Astrocyte (in vitro differentiated cells and primary cell): ENCODE measurements around the gene MYO1F. TPM values are rescaled to one million over a fixed set of nuclear protein-coding genes. Genes with fewer than 3 reads are reported as not detected.

Experiments
- DNase-seq: peaks from one replicate; pipeline ENCODE4 v3.0.0-alpha.2; 2010; ENCODE audit warnings: low read depth
- FAIRE-seq: peaks from 2 replicates; lab custom pipeline; 2011; peaks lifted over from hg19 to GRCh38; lab: Jason Lieb, UNC
- H2AFZ ChIP-seq: 2 replicates; pipeline ENCODE4 v1.6.0; 2012; ENCODE audit warnings: low read depth, low read length, inconsistent platforms
- H3K27ac ChIP-seq: 2 replicates; pipeline ENCODE4 v1.5.1; 2011; ENCODE audit warnings: low read depth, low read length, inconsistent platforms
- H3K27me3 ChIP-seq: 2 replicates; pipeline ENCODE4 v1.6.0; 2011; ENCODE audit warnings: low read length, inconsistent platforms; ENCODE audit not compliant: insufficient read depth
- H3K36me3 ChIP-seq: 2 replicates; pipeline ENCODE4 v1.5.1; 2011; ENCODE audit warnings: low read length, inconsistent platforms; ENCODE audit not compliant: insufficient read depth
- H3K4me1 ChIP-seq: 2 replicates; pipeline ENCODE4 v1.5.1; 2011; ENCODE audit warnings: low read length, inconsistent platforms; ENCODE audit not compliant: insufficient read depth
- H3K4me2 ChIP-seq: 2 replicates; pipeline ENCODE4 v1.6.0; 2012; ENCODE audit warnings: low read length, inconsistent platforms
- H3K4me3 ChIP-seq: 2 replicates; pipeline ENCODE4 v1.5.1; 2011; ENCODE audit warnings: low read depth, mild to moderate bottlenecking, low read length, inconsistent platforms; ENCODE audit not compliant: insufficient read depth
- H3K79me2 ChIP-seq: 2 replicates; pipeline ENCODE4 v1.6.0; 2012; ENCODE audit warnings: mild to moderate bottlenecking, low read length, inconsistent platforms; ENCODE audit not compliant: insufficient read depth
- H3K9ac ChIP-seq: 2 replicates; pipeline ENCODE4 v1.6.0; 2012; ENCODE audit warnings: mild to moderate bottlenecking, low read length, inconsistent platforms
- H3K9me3 ChIP-seq: 2 replicates; pipeline ENCODE4 v1.5.1; 2012; ENCODE audit warnings: low read depth, mild to moderate bottlenecking, low read length, inconsistent platforms; ENCODE audit not compliant: insufficient read depth
- H4K20me1 ChIP-seq: 2 replicates; pipeline ENCODE4 v1.6.0; 2012; ENCODE audit warnings: low read length, inconsistent platforms; ENCODE audit not compliant: insufficient read depth
- H3K27ac Mint-ChIP-seq: one replicate; pipeline ENCODE4 v1.8.0; 2021; ENCODE audit warnings: mild to moderate bottlenecking, mixed read lengths; ENCODE audit not compliant: unreplicated experiment
- H3K27me3 Mint-ChIP-seq: one replicate; pipeline ENCODE4 v1.8.0; 2021; ENCODE audit warnings: low read depth, mixed read lengths; ENCODE audit not compliant: unreplicated experiment
- H3K36me3 Mint-ChIP-seq: one replicate; pipeline ENCODE4 v1.8.0; 2021; ENCODE audit warnings: low read depth, mixed read lengths; ENCODE audit not compliant: unreplicated experiment
- H3K4me1 Mint-ChIP-seq: one replicate; pipeline ENCODE4 v1.8.0; 2021; ENCODE audit warnings: low read depth, mixed read lengths; ENCODE audit not compliant: unreplicated experiment
- H3K4me3 Mint-ChIP-seq: one replicate; pipeline ENCODE4 v1.8.0; 2021; ENCODE audit warnings: mild to moderate bottlenecking, moderate library complexity, mixed read lengths; ENCODE audit not compliant: unreplicated experiment
- H3K9me3 Mint-ChIP-seq: one replicate; pipeline ENCODE4 v1.8.0; 2021; ENCODE audit warnings: mild to moderate bottlenecking, mixed read lengths; ENCODE audit not compliant: unreplicated experiment
- CTCF ChIP-seq: IDR thresholded peaks from 2 replicates; pipeline ENCODE4 v1.5.1; 2011; ENCODE audit warnings: low read depth, mild to moderate bottlenecking, inconsistent platforms, low read length, moderate library complexity; ENCODE audit not compliant: insufficient read depth
- EZH2 ChIP-seq: IDR thresholded peaks from 2 replicates; pipeline ENCODE4 v1.6.1; 2012; ENCODE audit warnings: mild to moderate bottlenecking, low read length, inconsistent platforms; ENCODE audit not compliant: insufficient read depth
- total RNA-seq: library from RNA; stranded (reverse); gene quantifications from 2 replicates; pipeline ENCODE4 v1.2.1, GENCODE V29; 2021

MYO1F gene
- total RNA-seq, 1 donor from 2014 or later: 0.23 TPM

DNA sequence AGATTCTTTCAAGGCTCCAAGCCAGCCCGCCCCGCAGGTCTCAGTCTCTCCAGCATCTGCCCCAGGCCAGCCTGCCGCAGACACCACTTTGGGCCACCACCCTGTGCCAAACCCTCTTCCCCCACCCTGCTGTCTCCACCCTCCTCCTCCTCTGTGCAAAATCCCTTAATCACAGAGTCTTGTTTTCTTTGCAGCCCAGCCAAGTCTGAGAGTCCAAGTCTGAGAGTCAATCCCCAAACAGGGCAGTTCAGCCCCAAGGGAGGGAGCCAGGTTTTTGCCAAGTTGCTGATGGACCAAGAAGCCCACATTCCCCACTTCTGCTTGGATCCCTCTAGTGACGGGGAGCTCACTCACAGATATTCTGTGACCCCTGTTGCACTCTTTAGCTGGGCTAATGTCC is 30.1 kb upstream of the MYO1F start:
- TF ChIP-seq EZH2 (no peak), CTCF (no peak)
- no peak for FAIRE-seq

GRCh38 chr19:8605514-8605913 is 28.3 kb upstream of the MYO1F start:
- peaks cover 5% of the 10 kb centered on the region for H3K9me3 Mint-ChIP-seq
- H3K4me3 Mint-ChIP-seq: no peak overlapping the region
- H3K27me3 ChIP-seq: no peaks in the 10 kb centered on the region
- H3K27ac ChIP-seq: no peak overlapping the region
- H3K79me2 ChIP-seq: peaks cover 49% of the 10 kb centered on the region
- peaks cover 8% of the 10 kb centered on the region for H3K9me3 ChIP-seq
- H3K4me2 ChIP-seq: no peak overlapping the region
- DNase-seq (no peak), FAIRE-seq (no peak)
- no peak overlapping the region for H2AFZ ChIP-seq
- H3K36me3 Mint-ChIP-seq: peaks cover 43% of the 10 kb centered on the region
- TF ChIP-seq EZH2 (no peak), CTCF (no peak)
- peaks cover 51% of the 10 kb centered on the region for H4K20me1 ChIP-seq
- peaks cover 13% of the 10 kb centered on the region for H3K36me3 ChIP-seq
- H3K9ac ChIP-seq: no peak overlapping the region
- peaks cover 11% of the 10 kb centered on the region for H3K4me1 Mint-ChIP-seq
- peaks cover 29% of the 10 kb centered on the region for H3K4me1 ChIP-seq
- H3K4me3 ChIP-seq: no peak overlapping the region
- H3K27me3 Mint-ChIP-seq: no peaks in the 10 kb centered on the region
- H3K27ac Mint-ChIP-seq: no peak overlapping the region

More for the DNA sequence above, 30.1 kb upstream of the MYO1F start:
- peak; percentile 82 for DNase-seq
- H3K27me3 Mint-ChIP-seq: no peaks in the 10 kb centered on the region
- Histone ChIP-seq H3K79me2 (peaks cover 49% of the 10 kb centered on the region), H3K4me2 (peak overlapping the region; percentile 66), H3K9me3 (peaks cover 8% of the 10 kb centered on the region), H2AFZ (no peak overlapping the region), H4K20me1 (peaks cover 41% of the 10 kb centered on the region), H3K9ac (no peak overlapping the region), H3K36me3 (peaks cover 10% of the 10 kb centered on the region), H3K4me3 (no peak overlapping the region), H3K4me1 (peaks cover 34% of the 10 kb centered on the region), H3K27me3 (no peaks in the 10 kb centered on the region), H3K27ac (no peak overlapping the region)
- H3K27ac Mint-ChIP-seq: no peak overlapping the region
- H3K4me1 Mint-ChIP-seq: peaks cover 11% of the 10 kb centered on the region
- H3K4me3 Mint-ChIP-seq: peak overlapping the region; percentile 12
- H3K9me3 Mint-ChIP-seq: peaks cover 5% of the 10 kb centered on the region
- H3K36me3 Mint-ChIP-seq: peaks cover 36% of the 10 kb centered on the region

- H3K4me3 ChIP-seq: no peak overlapping the region
- H3K27ac ChIP-seq: no peak overlapping the region
- no peak for FAIRE-seq
- H3K79me2 ChIP-seq: peaks cover 20% of the 10 kb centered on the region
- no peak overlapping the region for H3K4me2 ChIP-seq
- H3K9me3 Mint-ChIP-seq: peaks cover 6% of the 10 kb centered on the region
- DNase-seq: no peak
- H3K9me3 ChIP-seq: peaks cover 8% of the 10 kb centered on the region
- no peaks in the 10 kb centered on the region for H3K27me3 ChIP-seq
- no peaks in the 10 kb centered on the region for H3K27me3 Mint-ChIP-seq
- H3K4me1 Mint-ChIP-seq: no peaks in the 10 kb centered on the region
- peaks cover 1% of the 10 kb centered on the region for H3K4me1 ChIP-seq
- H3K36me3 Mint-ChIP-seq: peaks cover 44% of the 10 kb centered on the region
- no peak overlapping the region for H3K4me3 Mint-ChIP-seq
- H4K20me1 ChIP-seq: peaks cover 35% of the 10 kb centered on the region
- TF ChIP-seq CTCF: no peak
- no peak for TF ChIP-seq EZH2
- H3K27ac Mint-ChIP-seq: no peak overlapping the region
- H3K9ac ChIP-seq: no peak overlapping the region
- peaks cover 13% of the 10 kb centered on the region for H3K36me3 ChIP-seq
- no peak overlapping the region for H2AFZ ChIP-seq
Observed at GRCh38 chr19:8601796-8602195, 24.6 kb upstream of the MYO1F start.
